Measurements from ENCODE around the gene FADS2. TPM values are rescaled to one million over a fixed set of nuclear protein-coding genes. Genes with fewer than 3 reads are reported as not detected.

The FADS2 gene
- total and polyA plus RNA-seq, 9 of the 15 experiments (the other 6 are each of a cell fraction or from before 2014, with no cell fraction given): 2.9 to 42.8 (median 16.2) TPM

DNA sequence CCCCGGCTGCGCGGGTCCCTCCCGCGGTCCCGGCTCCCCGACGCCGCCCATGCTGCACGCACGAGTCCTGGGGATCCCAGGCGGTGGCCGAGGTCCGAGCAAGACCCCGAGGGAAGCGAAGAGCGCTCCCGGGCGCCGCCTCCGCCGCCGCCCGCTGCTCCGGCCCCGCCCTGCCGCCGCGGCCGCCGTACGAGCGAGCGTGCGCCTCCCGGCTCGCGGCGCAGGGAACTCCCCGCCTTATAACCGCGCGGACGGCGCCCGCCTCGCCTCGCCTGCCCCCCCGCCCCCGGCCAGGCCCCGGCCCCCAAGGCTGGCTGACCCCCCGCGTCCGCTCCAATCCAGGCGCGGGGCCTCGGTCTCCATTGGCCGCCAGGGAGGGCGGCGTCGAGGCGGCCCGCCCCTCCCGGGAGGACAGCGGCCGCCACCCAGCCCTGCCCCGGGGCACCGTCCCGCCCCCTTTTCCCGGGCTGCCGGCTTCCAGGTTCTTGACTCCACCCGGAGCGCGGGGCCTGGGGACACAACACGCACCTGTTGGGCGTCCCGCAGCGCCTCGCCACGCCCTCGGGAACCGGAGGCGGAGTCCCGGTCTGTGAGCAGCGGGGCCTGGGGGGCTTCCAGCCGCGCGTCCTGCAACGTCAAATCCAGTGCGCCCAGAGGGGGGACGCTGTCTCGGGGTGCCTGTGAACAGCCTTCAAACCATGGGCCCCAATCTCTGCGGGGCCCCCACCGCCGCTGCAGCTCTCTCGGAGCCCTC lies 63.4 kb downstream of the FADS2 start, which contains the start of gene FADS3 (continued):
- TF ChIP-seq, protein P1, sequence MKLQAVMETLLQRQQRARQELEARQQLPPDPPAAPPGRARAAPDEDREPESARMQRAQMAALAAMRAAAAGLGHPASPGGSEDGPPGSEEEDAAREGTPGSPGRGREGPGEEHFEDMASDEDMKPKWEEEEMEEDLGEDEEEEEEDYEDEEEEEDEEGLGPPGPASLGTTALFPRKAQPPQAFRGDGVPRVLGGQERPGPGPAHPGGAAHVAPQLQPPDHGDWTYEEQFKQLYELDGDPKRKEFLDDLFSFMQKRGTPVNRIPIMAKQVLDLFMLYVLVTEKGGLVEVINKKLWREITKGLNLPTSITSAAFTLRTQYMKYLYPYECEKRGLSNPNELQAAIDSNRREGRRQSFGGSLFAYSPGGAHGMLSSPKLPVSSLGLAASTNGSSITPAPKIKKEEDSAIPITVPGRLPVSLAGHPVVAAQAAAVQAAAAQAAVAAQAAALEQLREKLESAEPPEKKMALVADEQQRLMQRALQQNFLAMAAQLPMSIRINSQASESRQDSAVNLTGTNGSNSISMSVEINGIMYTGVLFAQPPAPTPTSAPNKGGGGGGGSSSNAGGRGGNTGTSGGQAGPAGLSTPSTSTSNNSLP (IDR thresholded peaks at IDR 0.05; ENCODE audit: borderline replicate concordance, low read depth, low read length): no peak
- TF ChIP-seq, protein P2, sequence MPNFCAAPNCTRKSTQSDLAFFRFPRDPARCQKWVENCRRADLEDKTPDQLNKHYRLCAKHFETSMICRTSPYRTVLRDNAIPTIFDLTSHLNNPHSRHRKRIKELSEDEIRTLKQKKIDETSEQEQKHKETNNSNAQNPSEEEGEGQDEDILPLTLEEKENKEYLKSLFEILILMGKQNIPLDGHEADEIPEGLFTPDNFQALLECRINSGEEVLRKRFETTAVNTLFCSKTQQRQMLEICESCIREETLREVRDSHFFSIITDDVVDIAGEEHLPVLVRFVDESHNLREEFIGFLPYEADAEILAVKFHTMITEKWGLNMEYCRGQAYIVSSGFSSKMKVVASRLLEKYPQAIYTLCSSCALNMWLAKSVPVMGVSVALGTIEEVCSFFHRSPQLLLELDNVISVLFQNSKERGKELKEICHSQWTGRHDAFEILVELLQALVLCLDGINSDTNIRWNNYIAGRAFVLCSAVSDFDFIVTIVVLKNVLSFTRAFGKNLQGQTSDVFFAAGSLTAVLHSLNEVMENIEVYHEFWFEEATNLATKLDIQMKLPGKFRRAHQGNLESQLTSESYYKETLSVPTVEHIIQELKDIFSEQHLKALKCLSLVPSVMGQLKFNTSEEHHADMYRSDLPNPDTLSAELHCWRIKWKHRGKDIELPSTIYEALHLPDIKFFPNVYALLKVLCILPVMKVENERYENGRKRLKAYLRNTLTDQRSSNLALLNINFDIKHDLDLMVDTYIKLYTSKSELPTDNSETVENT (CRISPR knock-in tag; IDR thresholded peaks at IDR 0.05): no peak
- TF ChIP-seq KLF1 (tag; IDR thresholded peaks at IDR 0.05) (no peak), SIN3A (IDR thresholded peaks at IDR 0.05; ENCODE audit: borderline replicate concordance in 2 of 2, control insufficient read depth in 1 of 2, low read depth in 2 of 2, low read length in 2 of 2) (peak in 1 of 2 experiments; percentile 59; a peak in 1 of 4 replicates)
- TF ChIP-seq, protein P3, sequence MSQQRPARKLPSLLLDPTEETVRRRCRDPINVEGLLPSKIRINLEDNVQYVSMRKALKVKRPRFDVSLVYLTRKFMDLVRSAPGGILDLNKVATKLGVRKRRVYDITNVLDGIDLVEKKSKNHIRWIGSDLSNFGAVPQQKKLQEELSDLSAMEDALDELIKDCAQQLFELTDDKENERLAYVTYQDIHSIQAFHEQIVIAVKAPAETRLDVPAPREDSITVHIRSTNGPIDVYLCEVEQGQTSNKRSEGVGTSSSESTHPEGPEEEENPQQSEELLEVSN (IDR thresholded peaks at IDR 0.05; ENCODE audit: borderline replicate concordance in 1 of 2, extremely low read depth in 1 of 2, insufficient read depth in 1 of 2, insufficient read length in 1 of 2, low read depth in 1 of 2, low read length in 1 of 2, poor library complexity in 1 of 2, severe bottlenecking in 1 of 2): peak in 1 of 2 experiments; percentile 55
- TF ChIP-seq, protein P4, sequence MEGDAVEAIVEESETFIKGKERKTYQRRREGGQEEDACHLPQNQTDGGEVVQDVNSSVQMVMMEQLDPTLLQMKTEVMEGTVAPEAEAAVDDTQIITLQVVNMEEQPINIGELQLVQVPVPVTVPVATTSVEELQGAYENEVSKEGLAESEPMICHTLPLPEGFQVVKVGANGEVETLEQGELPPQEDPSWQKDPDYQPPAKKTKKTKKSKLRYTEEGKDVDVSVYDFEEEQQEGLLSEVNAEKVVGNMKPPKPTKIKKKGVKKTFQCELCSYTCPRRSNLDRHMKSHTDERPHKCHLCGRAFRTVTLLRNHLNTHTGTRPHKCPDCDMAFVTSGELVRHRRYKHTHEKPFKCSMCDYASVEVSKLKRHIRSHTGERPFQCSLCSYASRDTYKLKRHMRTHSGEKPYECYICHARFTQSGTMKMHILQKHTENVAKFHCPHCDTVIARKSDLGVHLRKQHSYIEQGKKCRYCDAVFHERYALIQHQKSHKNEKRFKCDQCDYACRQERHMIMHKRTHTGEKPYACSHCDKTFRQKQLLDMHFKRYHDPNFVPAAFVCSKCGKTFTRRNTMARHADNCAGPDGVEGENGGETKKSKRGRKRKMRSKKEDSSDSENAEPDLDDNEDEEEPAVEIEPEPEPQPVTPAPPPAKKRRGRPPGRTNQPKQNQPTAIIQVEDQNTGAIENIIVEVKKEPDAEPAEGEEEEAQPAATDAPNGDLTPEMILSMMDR (IDR thresholded peaks at IDR 0.05 in 2 of 3, conservative IDR thresholded peaks at IDR 0.05 in 1 of 3; ENCODE audit: insufficient read depth in 2 of 3, low read depth in 1 of 3, low read length in 3 of 3): 0 out of 6 replicates have a peak, but pooled peaks of 2 of the 3 experiments have one; percentile 1 to 8
- TF ChIP-seq, protein P5, sequence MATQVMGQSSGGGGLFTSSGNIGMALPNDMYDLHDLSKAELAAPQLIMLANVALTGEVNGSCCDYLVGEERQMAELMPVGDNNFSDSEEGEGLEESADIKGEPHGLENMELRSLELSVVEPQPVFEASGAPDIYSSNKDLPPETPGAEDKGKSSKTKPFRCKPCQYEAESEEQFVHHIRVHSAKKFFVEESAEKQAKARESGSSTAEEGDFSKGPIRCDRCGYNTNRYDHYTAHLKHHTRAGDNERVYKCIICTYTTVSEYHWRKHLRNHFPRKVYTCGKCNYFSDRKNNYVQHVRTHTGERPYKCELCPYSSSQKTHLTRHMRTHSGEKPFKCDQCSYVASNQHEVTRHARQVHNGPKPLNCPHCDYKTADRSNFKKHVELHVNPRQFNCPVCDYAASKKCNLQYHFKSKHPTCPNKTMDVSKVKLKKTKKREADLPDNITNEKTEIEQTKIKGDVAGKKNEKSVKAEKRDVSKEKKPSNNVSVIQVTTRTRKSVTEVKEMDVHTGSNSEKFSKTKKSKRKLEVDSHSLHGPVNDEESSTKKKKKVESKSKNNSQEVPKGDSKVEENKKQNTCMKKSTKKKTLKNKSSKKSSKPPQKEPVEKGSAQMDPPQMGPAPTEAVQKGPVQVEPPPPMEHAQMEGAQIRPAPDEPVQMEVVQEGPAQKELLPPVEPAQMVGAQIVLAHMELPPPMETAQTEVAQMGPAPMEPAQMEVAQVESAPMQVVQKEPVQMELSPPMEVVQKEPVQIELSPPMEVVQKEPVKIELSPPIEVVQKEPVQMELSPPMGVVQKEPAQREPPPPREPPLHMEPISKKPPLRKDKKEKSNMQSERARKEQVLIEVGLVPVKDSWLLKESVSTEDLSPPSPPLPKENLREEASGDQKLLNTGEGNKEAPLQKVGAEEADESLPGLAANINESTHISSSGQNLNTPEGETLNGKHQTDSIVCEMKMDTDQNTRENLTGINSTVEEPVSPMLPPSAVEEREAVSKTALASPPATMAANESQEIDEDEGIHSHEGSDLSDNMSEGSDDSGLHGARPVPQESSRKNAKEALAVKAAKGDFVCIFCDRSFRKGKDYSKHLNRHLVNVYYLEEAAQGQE (IDR thresholded peaks at IDR 0.05; ENCODE audit: borderline replicate concordance): no peak; the same call in 1 of the 2 replicates
- TF ChIP-seq, protein P5 (CRISPR knock-in tag; IDR thresholded peaks at IDR 0.05; ENCODE audit: low read depth): peak; percentile 51; the same call in 1 of the 2 replicates
